ENCODE measurements around the gene PLD1.

DNA sequence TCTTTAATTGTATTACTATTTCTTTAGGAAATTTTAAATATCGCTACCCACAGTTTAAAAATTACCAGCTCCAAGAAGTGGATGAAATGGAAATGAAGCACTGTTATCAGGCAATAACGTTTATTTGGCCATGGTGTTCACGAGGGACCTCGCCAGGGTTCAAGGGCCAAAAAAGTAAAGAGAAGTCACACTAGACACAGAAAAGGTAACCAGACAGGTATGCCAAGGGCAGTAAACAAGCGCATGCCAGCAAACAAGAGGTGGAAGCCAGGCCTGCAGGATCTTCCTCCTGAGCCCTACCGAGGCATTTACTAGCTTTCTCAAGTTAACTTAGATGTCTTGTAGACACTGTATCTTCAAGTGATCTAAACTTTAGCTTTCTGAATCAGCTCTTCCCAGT, 113.5 kb downstream of the PLD1 start:
- no peak for TF ChIP-seq POLR2AphosphoS5 (IDR thresholded peaks at IDR 0.05; ENCODE audit: low read depth, low read length)
- TF ChIP-seq, protein P1, sequence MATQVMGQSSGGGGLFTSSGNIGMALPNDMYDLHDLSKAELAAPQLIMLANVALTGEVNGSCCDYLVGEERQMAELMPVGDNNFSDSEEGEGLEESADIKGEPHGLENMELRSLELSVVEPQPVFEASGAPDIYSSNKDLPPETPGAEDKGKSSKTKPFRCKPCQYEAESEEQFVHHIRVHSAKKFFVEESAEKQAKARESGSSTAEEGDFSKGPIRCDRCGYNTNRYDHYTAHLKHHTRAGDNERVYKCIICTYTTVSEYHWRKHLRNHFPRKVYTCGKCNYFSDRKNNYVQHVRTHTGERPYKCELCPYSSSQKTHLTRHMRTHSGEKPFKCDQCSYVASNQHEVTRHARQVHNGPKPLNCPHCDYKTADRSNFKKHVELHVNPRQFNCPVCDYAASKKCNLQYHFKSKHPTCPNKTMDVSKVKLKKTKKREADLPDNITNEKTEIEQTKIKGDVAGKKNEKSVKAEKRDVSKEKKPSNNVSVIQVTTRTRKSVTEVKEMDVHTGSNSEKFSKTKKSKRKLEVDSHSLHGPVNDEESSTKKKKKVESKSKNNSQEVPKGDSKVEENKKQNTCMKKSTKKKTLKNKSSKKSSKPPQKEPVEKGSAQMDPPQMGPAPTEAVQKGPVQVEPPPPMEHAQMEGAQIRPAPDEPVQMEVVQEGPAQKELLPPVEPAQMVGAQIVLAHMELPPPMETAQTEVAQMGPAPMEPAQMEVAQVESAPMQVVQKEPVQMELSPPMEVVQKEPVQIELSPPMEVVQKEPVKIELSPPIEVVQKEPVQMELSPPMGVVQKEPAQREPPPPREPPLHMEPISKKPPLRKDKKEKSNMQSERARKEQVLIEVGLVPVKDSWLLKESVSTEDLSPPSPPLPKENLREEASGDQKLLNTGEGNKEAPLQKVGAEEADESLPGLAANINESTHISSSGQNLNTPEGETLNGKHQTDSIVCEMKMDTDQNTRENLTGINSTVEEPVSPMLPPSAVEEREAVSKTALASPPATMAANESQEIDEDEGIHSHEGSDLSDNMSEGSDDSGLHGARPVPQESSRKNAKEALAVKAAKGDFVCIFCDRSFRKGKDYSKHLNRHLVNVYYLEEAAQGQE (IDR thresholded peaks at IDR 0.05; ENCODE audit: insufficient read depth in 1 of 2, low read depth in 2 of 2, low read length in 2 of 2), result no peak
- TF ChIP-seq SIN3A (IDR thresholded peaks at IDR 0.05; ENCODE audit: borderline replicate concordance, insufficient read depth, low read length), result no peak
- TF ChIP-seq TAF1 (IDR thresholded peaks at IDR 0.05; ENCODE audit: borderline replicate concordance, insufficient read depth, low read length), result no peak
- no peak for TF ChIP-seq FOXP2 (optimal IDR thresholded peaks at IDR 0.05; ENCODE audit: borderline replicate concordance, extremely low read depth, extremely low read length, insufficient read depth)
